ENCODE data around the gene ADSL. TPM values are rescaled to one million over a fixed set of nuclear protein-coding genes. Genes with fewer than 3 reads are reported as not detected.

Gene ADSL
- total RNA-seq, 3 donors from 2014 or later (not counting 1 experiment from before 2014, with no cell fraction given), result 31.3 to 49.8 (median 41.2) TPM

DNA sequence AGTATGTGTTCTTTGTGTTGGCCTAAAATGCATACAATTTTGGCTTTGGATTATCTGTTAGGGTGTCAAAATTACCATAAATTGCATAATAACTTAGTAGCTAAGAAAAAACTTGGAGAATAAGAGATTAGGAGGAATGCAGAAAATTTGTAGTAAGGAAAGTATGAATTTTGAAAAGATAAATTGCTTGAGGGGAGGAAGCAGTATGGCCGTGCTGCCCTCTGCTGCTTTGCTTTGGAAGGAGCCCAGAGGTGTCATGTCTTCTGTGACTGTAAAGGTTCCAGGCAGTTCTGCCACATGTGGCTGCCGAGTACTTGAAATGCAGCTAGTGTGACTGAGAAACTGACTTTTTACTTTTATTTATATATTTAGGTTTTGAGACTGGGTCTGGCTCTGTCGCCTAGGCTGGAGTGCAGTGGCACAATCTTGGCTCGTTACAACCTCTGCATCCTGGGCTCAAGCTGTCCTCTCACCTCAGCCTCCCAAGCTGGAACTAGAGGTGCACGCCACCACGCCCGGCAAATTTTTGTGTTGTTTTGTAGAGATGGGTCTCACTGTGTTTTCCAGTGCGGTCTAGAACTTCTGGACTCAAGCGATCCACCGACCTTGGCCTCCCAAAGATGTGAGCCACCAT, 1.8 kb downstream of the ADSL start:
- Histone ChIP-seq H3K4me1 (ENCODE audit: control insufficient read depth, insufficient read depth, low read length) (peaks cover 25% of the 10 kb centered on the region), H3K4me3 (ENCODE audit: low read length) (no peak overlapping the region), H3K27me3 (ENCODE audit: control insufficient read depth, insufficient read depth, low read length) (no peaks in the 10 kb centered on the region), H3K9me3 (ENCODE audit: control insufficient read depth, insufficient read depth, low read length) (no peaks in the 10 kb centered on the region), H3K36me3 (ENCODE audit: control insufficient read depth, insufficient read depth, low read length) (peaks cover 30% of the 10 kb centered on the region), H3K27ac (ENCODE audit: low read length) (no peak overlapping the region)
- intact Hi-C loops (cut with micrococcal nuclease), result loop anchor here (1.0 to 5.0 kb wide), 3 partner anchors 171 to 814 kb away; partner anchors contain the start of gene TNRC6B
- DNase-seq (peak; percentile 41 to 85), ATAC-seq (peak; percentile 42 to 65 (median 42))
- H3K4me3 Mint-ChIP-seq, result peak overlapping the region; percentile 98
- H3K27ac Mint-ChIP-seq, result peak overlapping the region; percentile 81 to 89
- TF ChIP-seq CTCF (IDR thresholded peaks at IDR 0.05), result peak; percentile 81
- H3K9me3 Mint-ChIP-seq, result no peaks in the 10 kb centered on the region
- H3K36me3 Mint-ChIP-seq, result no peaks in the 10 kb centered on the region
- H3K4me1 Mint-ChIP-seq, result peaks cover 15 to 22% of the 10 kb centered on the region in 2 donors
- H3K27me3 Mint-ChIP-seq (ENCODE audit: low read depth in 2 of 2), result no peaks in the 10 kb centered on the region
- WGBS (ENCODE audit: insufficient coverage), result 72% methylated on average over 10 of the region's 10 CpGs

GRCh38 chr22:40352763-40353162, 6.5 kb downstream of the ADSL start:
- no peak overlapping the region for H3K4me3 ChIP-seq (ENCODE audit: low read length)
- no peak overlapping the region for H3K4me3 Mint-ChIP-seq
- H3K27me3 Mint-ChIP-seq (ENCODE audit: low read depth in 2 of 2), result no peaks in the 10 kb centered on the region
- no peaks in the 10 kb centered on the region for H3K9me3 Mint-ChIP-seq
- no peaks in the 10 kb centered on the region for H3K9me3 ChIP-seq (ENCODE audit: control insufficient read depth, insufficient read depth, low read length)
- no peak for TF ChIP-seq CTCF (IDR thresholded peaks at IDR 0.05)
- ATAC-seq (no peak), DNase-seq (no peak)
- H3K27ac ChIP-seq (ENCODE audit: low read length), result no peak overlapping the region
- no peaks in the 10 kb centered on the region for H3K36me3 Mint-ChIP-seq
- peaks cover 4% of the 10 kb centered on the region in 2 donors for H3K4me1 Mint-ChIP-seq
- peaks cover 54% of the 10 kb centered on the region for H3K36me3 ChIP-seq (ENCODE audit: control insufficient read depth, insufficient read depth, low read length)
- H3K27me3 ChIP-seq (ENCODE audit: control insufficient read depth, insufficient read depth, low read length), result no peaks in the 10 kb centered on the region
- WGBS (ENCODE audit: insufficient coverage), result 94% methylated on average over 2 of the region's 3 CpGs
- intact Hi-C loops (cut with micrococcal nuclease), result no loop called here
- peaks cover 5% of the 10 kb centered on the region for H3K4me1 ChIP-seq (ENCODE audit: control insufficient read depth, insufficient read depth, low read length)
- H3K27ac Mint-ChIP-seq, result no peak overlapping the region

- Histone ChIP-seq H3K27ac (ENCODE audit: low read length) (no peak overlapping the region), H3K4me3 (ENCODE audit: low read length) (no peak overlapping the region), H3K9me3 (ENCODE audit: control insufficient read depth, insufficient read depth, low read length) (no peaks in the 10 kb centered on the region), H3K27me3 (ENCODE audit: control insufficient read depth, insufficient read depth, low read length) (no peaks in the 10 kb centered on the region), H3K36me3 (ENCODE audit: control insufficient read depth, insufficient read depth, low read length) (peaks cover 82% of the 10 kb centered on the region), H3K4me1 (ENCODE audit: control insufficient read depth, insufficient read depth, low read length) (no peaks in the 10 kb centered on the region)
- ATAC-seq (no peak), DNase-seq (no peak)
- intact Hi-C loops (cut with micrococcal nuclease), result no loop called here
- 100% methylated on average over 4 of the region's 5 CpGs for WGBS (ENCODE audit: insufficient coverage)
- no peak for TF ChIP-seq CTCF (IDR thresholded peaks at IDR 0.05)
- Mint-ChIP-seq H3K27ac (no peak overlapping the region), H3K9me3 (no peaks in the 10 kb centered on the region), H3K4me1 (peaks cover 0 to 5% of the 10 kb centered on the region in 2 donors), H3K27me3 (ENCODE audit: low read depth in 2 of 2) (no peaks in the 10 kb centered on the region), H3K4me3 (no peak overlapping the region), H3K36me3 (peaks cover 37% of the 10 kb centered on the region)
These were observed 14.8 kb downstream of the ADSL start for GRCh38 chr22:40361100-40361499.

- peaks cover 44% of the 10 kb centered on the region for H3K36me3 Mint-ChIP-seq
- H3K27ac Mint-ChIP-seq, result no peak overlapping the region
- no peak for ATAC-seq
- H3K9me3 ChIP-seq (ENCODE audit: control insufficient read depth, insufficient read depth, low read length), result no peaks in the 10 kb centered on the region
- no peak for DNase-seq
- H3K27me3 Mint-ChIP-seq (ENCODE audit: low read depth in 2 of 2), result no peaks in the 10 kb centered on the region
- intact Hi-C loops (cut with micrococcal nuclease), result no loop called here
- no peaks in the 10 kb centered on the region for H3K4me1 ChIP-seq (ENCODE audit: control insufficient read depth, insufficient read depth, low read length)
- no peaks in the 10 kb centered on the region for H3K27me3 ChIP-seq (ENCODE audit: control insufficient read depth, insufficient read depth, low read length)
- H3K4me3 Mint-ChIP-seq, result no peak overlapping the region
- no peak for TF ChIP-seq CTCF (IDR thresholded peaks at IDR 0.05)
- peaks cover 92% of the 10 kb centered on the region for H3K36me3 ChIP-seq (ENCODE audit: control insufficient read depth, insufficient read depth, low read length)
- H3K27ac ChIP-seq (ENCODE audit: low read length), result no peak overlapping the region
- WGBS (ENCODE audit: insufficient coverage), result 95% methylated on average over 3 of the region's 3 CpGs
- H3K4me3 ChIP-seq (ENCODE audit: low read length), result no peak overlapping the region
- peaks cover 0 to 5% of the 10 kb centered on the region in 2 donors for H3K4me1 Mint-ChIP-seq
- H3K9me3 Mint-ChIP-seq, result no peaks in the 10 kb centered on the region
These were observed 16.8 kb downstream of the ADSL start for GRCh38 chr22:40363059-40363458.
